Uterus (tissue), 4 donors: ENCODE data around the gene RGS6. TPM values are rescaled to one million over a fixed set of nuclear protein-coding genes. Genes with fewer than 3 reads are reported as not detected.

Source experiments
- DNase-seq, 2 donors: peaks; one replicate each; pipeline ENCODE4 v3.0.0-alpha.2; 2019 to 2020
- H3K27ac ChIP-seq, 2 donors: fragments of 200-600 bp; sonication (generic); 1 replicate in 1 of 2; 2 replicates in 1 of 2; pipeline ENCODE4 v1.5.1; 2016 to 2018
- H3K27me3 ChIP-seq, 2 donors: fragments of 200-600 bp; sonication (generic); one replicate each; pipeline ENCODE4 v1.5.1; 2018 to 2019; ENCODE audit warnings: control low read depth in 1 of 2
- H3K36me3 ChIP-seq, 2 donors: fragments of 200-600 bp; sonication (generic); one replicate each; pipeline ENCODE4 v1.5.1; 2019; ENCODE audit warnings: control low read depth in 1 of 2
- H3K4me1 ChIP-seq, 2 donors: fragments of 200-600 bp; sonication (generic); one replicate each; pipeline ENCODE4 v1.5.1; 2018 to 2019; ENCODE audit warnings: control low read depth in 1 of 2
- H3K4me3 ChIP-seq, 2 donors: fragments of 200-600 bp; sonication (generic); 1 replicate in 1 of 2; 2 replicates in 1 of 2; pipeline ENCODE4 v1.5.1; 2018 to 2019; ENCODE audit warnings: mild to moderate bottlenecking in 1 of 2
- H3K9me3 ChIP-seq, 2 donors: fragments of 200-600 bp; sonication (generic); one replicate each; pipeline ENCODE4 v1.5.1; 2019; ENCODE audit warnings: control low read depth in 1 of 2
- CTCF ChIP-seq, 4 experiments: fragments of 200-600 bp in 2 of 4; fragments of 450-650 bp in 2 of 4; sonication (generic) in 2 of 4; IDR thresholded peaks; one replicate each; pipeline ENCODE4 v1.5.1; 2016 to 2019; ENCODE audit warnings: antibody characterized with exemption in 4 of 4, mild to moderate bottlenecking in 2 of 4, moderate library complexity in 1 of 4
- POLR2A ChIP-seq, 2 donors: fragments of 450-650 bp; IDR thresholded peaks; one replicate each; pipeline ENCODE4 v1.6.1; 2016; ENCODE audit warnings: antibody characterized with exemption in 2 of 2, mild to moderate bottlenecking in 1 of 2, moderate library complexity in 1 of 2
- intact Hi-C: fragments of 100-400 bp; cut with DNase I; formaldehyde crosslinking; loops from one replicate; pipeline ENCODE4 v1.15.1; 2023; ENCODE audit warnings: low total_unique reads
- total RNA-seq, 4 donors: library from RNA; depleted of rRNA in 3 of 4; stranded (reverse); fragments of >200 nt in 3 of 4; gene quantifications; one replicate each; pipeline versions ENCODE4 v1.1.0 to v1.2.4, GENCODE V29; 2014 to 2023
- donor health status: DM: yes; HTN: yes; CAD: no.

The RGS6 gene
- total RNA-seq, 4 donors from 2014 or later = 1.0 to 7.4 (median 6.2) TPM; not detected in 1

GRCh38 chr14:72154645-72155378 is 222.6 kb downstream of the RGS6 start:
- intact Hi-C loops = no loop called here
- no peaks in the 10 kb centered on the region for H3K27me3 ChIP-seq
- no peak overlapping the region for H3K4me3 ChIP-seq
- TF ChIP-seq CTCF (IDR thresholded peaks at IDR 0.05) (no peak), POLR2A (IDR thresholded peaks at IDR 0.05) (no peak)
- H3K9me3 ChIP-seq = no peaks in the 10 kb centered on the region
- no peaks in the 10 kb centered on the region for H3K36me3 ChIP-seq
- DNase-seq = no peak
- H3K27ac ChIP-seq = no peak overlapping the region
- no peaks in the 10 kb centered on the region for H3K4me1 ChIP-seq

GRCh38 chr14:72155379-72155993 is 223.3 kb downstream of the RGS6 start:
- intact Hi-C loops = no loop called here
- Histone ChIP-seq H3K27ac (no peak overlapping the region), H3K36me3 (no peaks in the 10 kb centered on the region), H3K27me3 (no peaks in the 10 kb centered on the region), H3K4me3 (no peak overlapping the region), H3K9me3 (no peaks in the 10 kb centered on the region), H3K4me1 (no peaks in the 10 kb centered on the region)
- DNase-seq = no peak
- no peak for TF ChIP-seq POLR2A (IDR thresholded peaks at IDR 0.05)
- TF ChIP-seq CTCF (IDR thresholded peaks at IDR 0.05) = no peak

- H3K9me3 ChIP-seq = no peaks in the 10 kb centered on the region
- no peak for TF ChIP-seq POLR2A (IDR thresholded peaks at IDR 0.05)
- TF ChIP-seq CTCF (IDR thresholded peaks at IDR 0.05) = no peak
- no peaks in the 10 kb centered on the region for H3K4me1 ChIP-seq
- no peak overlapping the region for H3K27ac ChIP-seq
- no peak for DNase-seq
- H3K27me3 ChIP-seq = no peaks in the 10 kb centered on the region
- no peaks in the 10 kb centered on the region for H3K36me3 ChIP-seq
- intact Hi-C loops = no loop called here
- H3K4me3 ChIP-seq = no peak overlapping the region
These were observed 232.4 kb downstream of the RGS6 start for GRCh38 chr14:72164420-72165228.

- TF ChIP-seq POLR2A (IDR thresholded peaks at IDR 0.05) (no peak), CTCF (IDR thresholded peaks at IDR 0.05) (no peak)
- no peak for DNase-seq
- Histone ChIP-seq H3K36me3 (no peaks in the 10 kb centered on the region), H3K9me3 (no peaks in the 10 kb centered on the region), H3K4me1 (no peaks in the 10 kb centered on the region), H3K27me3 (no peaks in the 10 kb centered on the region), H3K4me3 (no peak overlapping the region), H3K27ac (no peak overlapping the region)
- intact Hi-C loops = no loop called here
These were observed 233.0 kb downstream of the RGS6 start for GRCh38 chr14:72165229-72165698.

- no peak for TF ChIP-seq POLR2A (IDR thresholded peaks at IDR 0.05)
- no peak for TF ChIP-seq CTCF (IDR thresholded peaks at IDR 0.05)
- no peak overlapping the region for H3K27ac ChIP-seq
- H3K9me3 ChIP-seq = no peaks in the 10 kb centered on the region
- no peak overlapping the region for H3K4me3 ChIP-seq
- H3K4me1 ChIP-seq = no peaks in the 10 kb centered on the region
- H3K36me3 ChIP-seq = no peaks in the 10 kb centered on the region
- no peak for DNase-seq
- intact Hi-C loops = no loop called here
- H3K27me3 ChIP-seq = no peaks in the 10 kb centered on the region
These were observed 237.3 kb downstream of the RGS6 start for GRCh38 chr14:72169521-72169920.
